ENCODE results near the gene MAP7D1. TPM values are rescaled to one million over a fixed set of nuclear protein-coding genes. Genes with fewer than 3 reads are reported as not detected.

Gene MAP7D1
- total RNA-seq, 1 donor from 2014 or later, result 166 TPM

DNA sequence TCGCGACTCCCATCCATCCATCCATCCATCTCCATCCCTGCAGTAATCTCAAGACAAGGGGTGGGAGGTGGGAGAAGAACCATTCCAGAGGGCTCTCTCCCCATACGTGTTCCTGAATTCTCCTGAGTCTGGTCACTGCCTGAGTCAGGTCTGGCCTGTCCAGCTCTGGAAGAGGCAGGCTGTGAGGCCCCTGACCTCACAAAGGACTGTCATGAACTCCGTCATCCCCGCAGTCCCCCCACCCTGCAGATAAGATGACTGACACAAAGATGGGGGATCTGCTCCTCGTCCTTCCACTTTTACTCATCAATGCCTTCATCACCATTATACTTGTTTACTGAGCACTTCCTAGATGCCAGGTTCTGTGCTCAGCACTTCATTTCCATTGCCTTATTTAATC, 1.6 kb upstream of the MAP7D1 start:
- no peaks in the 10 kb centered on the region for H3K9me3 Mint-ChIP-seq
- peak overlapping the region; percentile 98 for H3K27ac Mint-ChIP-seq (ENCODE audit: unreplicated experiment)
- H3K4me1 Mint-ChIP-seq, result peaks cover 74% of the 10 kb centered on the region

DNA sequence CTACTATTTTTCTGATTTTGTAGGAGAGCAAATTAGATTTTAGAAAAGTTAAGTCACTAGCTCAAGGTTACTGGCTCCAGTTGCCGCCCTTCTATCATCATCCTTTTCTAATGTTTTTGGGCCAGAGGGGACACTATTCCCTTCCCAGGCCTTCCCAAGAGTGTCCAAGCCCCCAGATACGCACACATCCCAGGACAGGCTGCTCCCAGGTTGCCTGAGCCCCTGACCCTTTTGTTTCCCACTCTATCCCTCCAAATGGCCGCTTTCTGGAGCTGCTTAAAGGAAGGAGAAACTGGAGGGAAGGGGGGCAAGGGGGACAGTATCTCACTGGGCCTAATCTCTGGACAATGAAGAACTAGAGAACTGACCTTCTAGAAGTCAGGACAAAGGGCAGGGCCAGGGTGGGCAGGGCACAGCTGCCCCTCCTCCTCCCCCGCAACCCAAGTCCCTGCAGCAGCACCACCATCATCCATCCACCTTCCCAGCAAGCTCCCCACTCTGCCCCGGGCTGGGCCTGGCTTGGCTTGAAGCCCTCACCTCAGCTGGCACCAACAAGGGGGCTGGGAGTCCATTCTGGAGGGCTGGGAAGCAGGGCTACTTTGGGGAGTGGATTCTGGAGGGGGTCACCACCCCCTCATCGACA, 1.1 kb upstream of the MAP7D1 start:
- peaks cover 4% of the 10 kb centered on the region for H3K36me3 Mint-ChIP-seq (ENCODE audit: low read depth)
- no peaks in the 10 kb centered on the region for H3K9me3 Mint-ChIP-seq
- TF ChIP-seq, protein P1, sequence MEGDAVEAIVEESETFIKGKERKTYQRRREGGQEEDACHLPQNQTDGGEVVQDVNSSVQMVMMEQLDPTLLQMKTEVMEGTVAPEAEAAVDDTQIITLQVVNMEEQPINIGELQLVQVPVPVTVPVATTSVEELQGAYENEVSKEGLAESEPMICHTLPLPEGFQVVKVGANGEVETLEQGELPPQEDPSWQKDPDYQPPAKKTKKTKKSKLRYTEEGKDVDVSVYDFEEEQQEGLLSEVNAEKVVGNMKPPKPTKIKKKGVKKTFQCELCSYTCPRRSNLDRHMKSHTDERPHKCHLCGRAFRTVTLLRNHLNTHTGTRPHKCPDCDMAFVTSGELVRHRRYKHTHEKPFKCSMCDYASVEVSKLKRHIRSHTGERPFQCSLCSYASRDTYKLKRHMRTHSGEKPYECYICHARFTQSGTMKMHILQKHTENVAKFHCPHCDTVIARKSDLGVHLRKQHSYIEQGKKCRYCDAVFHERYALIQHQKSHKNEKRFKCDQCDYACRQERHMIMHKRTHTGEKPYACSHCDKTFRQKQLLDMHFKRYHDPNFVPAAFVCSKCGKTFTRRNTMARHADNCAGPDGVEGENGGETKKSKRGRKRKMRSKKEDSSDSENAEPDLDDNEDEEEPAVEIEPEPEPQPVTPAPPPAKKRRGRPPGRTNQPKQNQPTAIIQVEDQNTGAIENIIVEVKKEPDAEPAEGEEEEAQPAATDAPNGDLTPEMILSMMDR (conservative IDR thresholded peaks at IDR 0.05), result no peak
- peak overlapping the region; percentile 91 for H3K4me3 Mint-ChIP-seq
- peak overlapping the region; percentile 98 for H3K27ac Mint-ChIP-seq (ENCODE audit: unreplicated experiment)
- H3K27me3 Mint-ChIP-seq (ENCODE audit: low read depth), result no peaks in the 10 kb centered on the region
- H3K4me1 Mint-ChIP-seq, result peaks cover 74% of the 10 kb centered on the region
- peak; percentile 41 for DNase-seq (ENCODE audit: low read depth, low spot score)

More for the DNA sequence above, 1.6 kb upstream of the MAP7D1 start:
- Mint-ChIP-seq H3K27me3 (ENCODE audit: low read depth) (no peaks in the 10 kb centered on the region), H3K36me3 (ENCODE audit: low read depth) (peaks cover under 1% of the 10 kb centered on the region), H3K4me3 (peak overlapping the region; percentile 91)
- TF ChIP-seq, protein P1 (conservative IDR thresholded peaks at IDR 0.05), result no peak
- DNase-seq (ENCODE audit: low read depth, low spot score), result no peak

DNA sequence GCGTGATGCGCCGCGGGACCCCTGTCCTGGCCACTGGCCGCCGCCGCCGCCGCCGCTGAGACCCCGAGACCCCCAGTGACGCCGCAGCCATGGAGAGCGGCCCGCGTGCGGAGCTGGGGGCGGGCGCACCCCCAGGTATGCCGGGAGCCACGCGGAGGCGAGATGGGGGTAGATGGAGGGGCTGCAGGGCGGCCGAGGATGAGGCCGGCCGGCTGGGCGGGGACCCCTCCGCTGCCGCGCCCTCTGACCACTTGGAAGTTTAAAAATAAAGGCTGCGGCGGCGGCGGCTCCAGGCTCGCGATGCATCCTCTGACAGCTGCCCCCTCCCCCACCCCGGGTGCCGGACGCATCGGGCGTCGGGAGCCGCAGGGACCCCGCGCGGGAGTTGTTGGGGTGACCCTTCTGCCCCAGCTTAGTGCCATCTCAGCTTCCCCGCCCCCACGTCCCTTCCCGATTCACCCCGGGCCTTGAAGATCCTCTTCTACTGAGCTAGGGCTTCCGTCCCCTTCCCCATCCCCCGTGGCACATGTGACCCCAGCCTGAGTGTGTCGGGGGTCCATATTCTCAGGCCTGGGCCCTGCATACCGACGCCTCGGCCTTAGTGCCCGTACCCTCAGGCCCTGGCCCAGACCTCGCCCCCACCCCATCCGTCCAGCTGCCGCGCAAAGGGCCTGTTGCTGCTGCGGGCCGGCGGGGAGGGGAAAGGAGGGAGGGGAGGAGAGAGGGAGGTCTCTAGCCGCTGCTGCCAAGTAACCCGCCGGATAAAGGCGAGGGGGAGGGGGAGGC, 562 bp downstream of the MAP7D1 start:
- peak overlapping the region; percentile 98 for H3K27ac Mint-ChIP-seq (ENCODE audit: unreplicated experiment)

DNA sequence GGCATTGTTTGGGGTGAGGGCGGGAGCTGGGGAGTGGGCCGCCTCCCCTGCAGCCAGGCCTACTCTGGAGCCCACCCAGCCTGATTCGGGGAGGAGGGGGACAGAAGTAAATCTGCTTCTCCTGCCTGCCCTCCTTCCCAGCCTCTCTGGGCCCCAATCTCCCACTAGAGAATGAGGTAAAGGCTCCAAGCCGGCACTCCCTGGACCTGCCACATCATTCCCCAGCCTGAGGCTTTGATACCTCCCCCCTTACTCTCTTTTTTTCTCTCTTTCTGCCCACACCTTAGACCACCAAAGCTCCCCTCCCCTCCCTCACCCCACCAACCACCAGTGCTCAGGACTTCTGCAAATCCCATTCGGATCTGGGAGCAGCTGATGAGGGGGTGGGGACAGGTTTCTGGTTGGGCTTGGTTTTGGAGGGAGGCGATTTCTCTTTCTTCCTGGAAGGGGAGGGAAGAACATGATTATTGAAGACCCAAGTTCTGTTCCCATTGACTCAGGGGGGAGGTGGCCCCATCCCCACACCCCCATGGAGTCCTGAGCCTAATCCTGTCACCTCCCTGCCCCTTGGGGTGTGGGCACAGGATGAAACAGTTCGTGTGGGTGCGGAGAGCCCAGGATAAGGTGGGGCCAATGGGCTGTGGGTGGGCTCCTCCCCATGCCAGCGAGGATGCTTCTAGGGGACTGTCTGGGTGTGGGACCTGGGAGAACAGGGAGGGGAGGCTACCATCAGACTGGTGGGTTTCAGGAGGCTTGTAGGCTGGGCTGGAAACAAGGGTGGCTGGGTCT, 1.3 kb downstream of the MAP7D1 start:
- Mint-ChIP-seq H3K27ac (ENCODE audit: unreplicated experiment) (peak overlapping the region; percentile 87), H3K27me3 (ENCODE audit: low read depth) (no peaks in the 10 kb centered on the region), H3K4me1 (peaks cover 72% of the 10 kb centered on the region), H3K36me3 (ENCODE audit: low read depth) (peaks cover 4% of the 10 kb centered on the region), H3K9me3 (no peaks in the 10 kb centered on the region), H3K4me3 (peak overlapping the region; percentile 95)
- DNase-seq (ENCODE audit: low read depth, low spot score), result no peak
- TF ChIP-seq, protein P1 (conservative IDR thresholded peaks at IDR 0.05), result no peak

More for the DNA sequence above, 562 bp downstream of the MAP7D1 start:
- TF ChIP-seq, protein P1 (conservative IDR thresholded peaks at IDR 0.05), result no peak
- Mint-ChIP-seq H3K27me3 (ENCODE audit: low read depth) (no peaks in the 10 kb centered on the region), H3K4me1 (peaks cover 72% of the 10 kb centered on the region), H3K36me3 (ENCODE audit: low read depth) (peaks cover 4% of the 10 kb centered on the region), H3K9me3 (no peaks in the 10 kb centered on the region), H3K4me3 (peak overlapping the region; percentile 95)
- DNase-seq (ENCODE audit: low read depth, low spot score), result peak; percentile 74

Measured in neural crest cell (in vitro differentiated cells).